HCT116 (cell line): ENCODE results near the gene CYP4A22. TPM values are rescaled to one million over a fixed set of nuclear protein-coding genes. Genes with fewer than 3 reads are reported as not detected.

ENCODE experiments used
- ATAC-seq: fragments of 200-7000 bp; cut with Tn5 transposase; 2 replicates; pipeline ENCODE4 v1.9.1; 2020; ENCODE audit warnings: mild to moderate bottlenecking, moderate library complexity
- BruUV-seq: library from RNA; stranded (reverse); fragments of 400-500 nt; replicated peaks from 2 replicates; lab custom pipeline; 2021; lab: Mats Ljungman, UMichigan
- CTCF ChIA-PET: fragments of 300-600 bp; sonication (Branson Sonifier 250); formaldehyde crosslinking; loops from one replicate; lab custom pipeline; 2021; ENCODE audit warnings: antibody characterized with exemption; lab: Charles Lee
- POLR2A ChIA-PET: fragments of 300-600, 350-600 bp; sonication (Branson Sonifier 250); formaldehyde crosslinking; loops from one replicate; lab custom pipeline; 2021; ENCODE audit warnings: antibody characterized with exemption; lab: Charles Lee
- RAD21 ChIA-PET, 2 experiments: fragments of 300-600 bp; sonication (Branson Sonifier 250); formaldehyde crosslinking; loops; one replicate each; lab custom pipeline; 2023; ENCODE audit warnings: low total read pairs in 2 of 2; ENCODE audit not compliant: uncharacterized antibody in 2 of 2, unreplicated experiment in 2 of 2, low non-redundant PET in 1 of 2; lab: Charles Lee
- DNase-seq: peaks from one replicate; pipeline ENCODE4 v3.0.0-alpha.2; 2010; ENCODE audit warnings: low read depth, low spot score
- H2AFZ ChIP-seq: fragments of 200-600 bp; shearing (Covaris generic), sonication (generic); 2 replicates; pipeline ENCODE4 v1.6.1; 2017; ENCODE audit warnings: low read depth, mixed run types, mixed read lengths, antibody characterized with exemption, low read length; ENCODE audit not compliant: poor library complexity, severe bottlenecking
- H3K27ac ChIP-seq: 2 replicates; pipeline ENCODE4 v1.5.1; 2012; ENCODE audit warnings: low read depth, low read length
- H3K27me3 ChIP-seq: fragments of 200-600 bp; sonication (generic); 2 replicates; pipeline ENCODE4 v1.6.1; 2016; ENCODE audit warnings: mixed run types, low read length, mixed read lengths; ENCODE audit not compliant: insufficient read depth
- H3K36me3 ChIP-seq, 2 experiments: fragments of 200-500 bp in 1 of 2; fragments of 200-600 bp in 1 of 2; sonication (Bioruptor generic) in 1 of 2; sonication (generic) in 1 of 2; 2 replicates each; pipeline versions ENCODE4 v1.5.1 to v1.6.1; 2014 to 2016; ENCODE audit warnings: low read length in 2 of 2, inconsistent platforms in 1 of 2, mixed read lengths in 1 of 2, mixed run types in 1 of 2; ENCODE audit not compliant: insufficient read depth in 2 of 2, control insufficient read depth in 1 of 2
- H3K4me1 ChIP-seq, 2 experiments: fragments of 200-600 bp in 1 of 2; sonication (generic) in 1 of 2; 2 replicates each; pipeline versions ENCODE4 v1.5.1 to v1.6.1; 2012 to 2017; ENCODE audit warnings: low read length in 2 of 2, inconsistent platforms in 1 of 2, mild to moderate bottlenecking in 1 of 2, mixed read lengths in 1 of 2, mixed run types in 1 of 2, moderate library complexity in 1 of 2; ENCODE audit not compliant: insufficient read depth in 2 of 2, control insufficient read depth in 1 of 2
- H3K4me2 ChIP-seq: fragments of 200-600 bp; sonication (generic); 2 replicates; pipeline ENCODE4 v1.6.1; 2017; ENCODE audit warnings: mixed run types, low read length, mixed read lengths
- H3K4me3 ChIP-seq, 2 experiments: fragments of 200-600 bp in 1 of 2; sonication (generic) in 1 of 2; replicated peaks in 1 of 2; 2 replicates each; pipeline ENCODE4 v1.5.1; 2011 to 2016; ENCODE audit warnings: low read length in 2 of 2, control low read depth in 1 of 2, low read depth in 1 of 2, mild to moderate bottlenecking in 1 of 2, mixed read lengths in 1 of 2, mixed run types in 1 of 2
- H3K79me2 ChIP-seq: fragments of 200-600 bp; sonication (generic); 2 replicates; pipeline ENCODE4 v1.6.1; 2017; ENCODE audit warnings: mild to moderate bottlenecking, mixed run types, low read length, moderate library complexity, mixed read lengths; ENCODE audit not compliant: insufficient read depth
- H3K9ac ChIP-seq: fragments of 200-600 bp; sonication (generic); 2 replicates; pipeline ENCODE4 v1.6.1; 2016; ENCODE audit warnings: low read length, mixed read lengths
- H3K9me2 ChIP-seq: fragments of 200-600 bp; sonication (generic), shearing (Covaris generic); 2 replicates; pipeline ENCODE4 v1.6.1; 2017; ENCODE audit warnings: mixed run types, mild to moderate bottlenecking, moderate library complexity; ENCODE audit not compliant: insufficient read depth
- H3K9me3 ChIP-seq, 2 experiments: fragments of 200-500 bp in 1 of 2; fragments of 200-600 bp in 1 of 2; sonication (Bioruptor generic) in 1 of 2; sonication (generic) in 1 of 2; 2 replicates each; pipeline ENCODE4 v1.6.1; 2014 to 2017; ENCODE audit warnings: low read length in 2 of 2, mixed read lengths in 2 of 2, inconsistent platforms in 1 of 2, low read depth in 1 of 2, mild to moderate bottlenecking in 1 of 2, mixed run types in 1 of 2, moderate library complexity in 1 of 2; ENCODE audit not compliant: control insufficient read depth in 1 of 2, insufficient read depth in 1 of 2
- H4K20me1 ChIP-seq: fragments of 200-600 bp; sonication (generic), shearing (Covaris generic); 2 replicates; pipeline ENCODE4 v1.6.1; 2017; ENCODE audit warnings: mixed run types, mild to moderate bottlenecking, moderate library complexity; ENCODE audit not compliant: insufficient read depth
- ATF3 ChIP-seq: IDR thresholded peaks from 2 replicates; pipeline ENCODE4 v1.6.1; 2012
- CBX3 ChIP-seq: IDR thresholded peaks from 2 replicates; pipeline ENCODE4 v1.6.1; 2012; ENCODE audit warnings: low read depth
- CEBPB ChIP-seq: IDR thresholded peaks from 2 replicates; pipeline ENCODE4 v1.6.1; 2012; ENCODE audit warnings: low read depth
- CTCF ChIP-seq, 3 experiments: fragments of 200-600 bp in 1 of 3; sonication (generic) in 1 of 3; IDR thresholded peaks in 2 of 3; conservative IDR thresholded peaks in 1 of 3; 2 replicates each; pipeline ENCODE4 v1.5.1; 2012 to 2017; ENCODE audit warnings: low read depth in 2 of 3, low read length in 2 of 3, antibody characterized with exemption in 1 of 3, borderline replicate concordance in 1 of 3, control low read depth in 1 of 3, mild to moderate bottlenecking in 1 of 3, mixed read lengths in 1 of 3, mixed run types in 1 of 3, moderate library complexity in 1 of 3; ENCODE audit not compliant: insufficient read depth in 1 of 3
- EGR1 ChIP-seq: IDR thresholded peaks from 2 replicates; pipeline ENCODE4 v1.6.1; 2012; ENCODE audit warnings: low read depth
- ELF1 ChIP-seq: IDR thresholded peaks from 2 replicates; pipeline ENCODE4 v1.6.1; 2012; ENCODE audit warnings: low read depth, borderline replicate concordance
- EZH2 ChIP-seq: fragments of 200-600 bp; sonication (generic); IDR thresholded peaks from 2 replicates; pipeline ENCODE4 v1.6.1; 2017; ENCODE audit warnings: antibody characterized with exemption, mixed run types
- EZH2phosphoT487 ChIP-seq: fragments of 200-600 bp; IDR thresholded peaks from 2 replicates; pipeline ENCODE4 v1.6.1; 2018; ENCODE audit warnings: antibody characterized with exemption, borderline replicate concordance
- FOSL1 ChIP-seq: IDR thresholded peaks from 2 replicates; pipeline ENCODE4 v1.6.1; 2012; ENCODE audit warnings: low read depth
- JUND ChIP-seq: IDR thresholded peaks from 2 replicates; pipeline ENCODE4 v1.6.1; 2012
- POLR2A ChIP-seq: IDR thresholded peaks from 2 replicates; pipeline ENCODE4 v1.7.0; 2011; ENCODE audit warnings: borderline replicate concordance; ENCODE audit not compliant: insufficient read depth, insufficient read length; ENCODE audit errors: extremely low read depth
- REST ChIP-seq: IDR thresholded peaks from 2 replicates; pipeline ENCODE4 v1.6.1; 2012; ENCODE audit warnings: low read depth
- SIN3A ChIP-seq: IDR thresholded peaks from 2 replicates; pipeline ENCODE4 v1.6.1; 2012; ENCODE audit warnings: low read depth
- SP1 ChIP-seq: IDR thresholded peaks from 2 replicates; pipeline ENCODE4 v1.6.1; 2012; ENCODE audit warnings: low read depth
- SRF ChIP-seq: IDR thresholded peaks from 2 replicates; pipeline ENCODE4 v1.6.1; 2012; ENCODE audit warnings: low read depth
- YY1 ChIP-seq: IDR thresholded peaks from 2 replicates; pipeline ENCODE4 v1.6.1; 2011; ENCODE audit warnings: low read length, low read depth, moderate library complexity, mild to moderate bottlenecking; ENCODE audit not compliant: insufficient replicate concordance; ENCODE audit errors: extremely low read depth
- ZBTB33 ChIP-seq: IDR thresholded peaks from 2 replicates; pipeline ENCODE4 v1.6.1; 2011; ENCODE audit warnings: mild to moderate bottlenecking, low read length, moderate library complexity; ENCODE audit not compliant: insufficient replicate concordance; ENCODE audit errors: extremely low read depth
- ZFX ChIP-seq: fragments of 450-650 bp; IDR thresholded peaks from 2 replicates; pipeline ENCODE4 v1.6.1; 2017
- ZNF274 ChIP-seq: fragments of 200-500 bp; sonication (Bioruptor generic); IDR thresholded peaks from 2 replicates; pipeline ENCODE4 v1.6.1; 2014; ENCODE audit warnings: mild to moderate bottlenecking, low read depth, low read length, inconsistent platforms
- intact Hi-C: fragments of 100-400 bp; cut with micrococcal nuclease; formaldehyde crosslinking; loops from 2 replicates; pipeline ENCODE4 v1.10.0; 2022
- total RNA-seq: library from RNA; stranded (reverse); gene quantifications from one replicate; pipeline ENCODE4 v1.2.1, GENCODE V29; 2021; ENCODE audit not compliant: unreplicated experiment

The CYP4A22 gene
- total RNA-seq, 1 experiment from 2014 or later, result not detected

- Histone ChIP-seq H2AFZ (no peak overlapping the region), H3K36me3 (no peaks in the 10 kb centered on the region), H4K20me1 (no peaks in the 10 kb centered on the region), H3K4me3 (no peak overlapping the region), H3K79me2 (no peaks in the 10 kb centered on the region), H3K9me2 (no peaks in the 10 kb centered on the region), H3K27ac (no peak overlapping the region), H3K4me1 (peaks cover 4 to 17% of the 10 kb centered on the region in 2 experiments), H3K9me3 (no peaks in the 10 kb centered on the region), H3K9ac (no peak overlapping the region), H3K4me2 (no peak overlapping the region), H3K27me3 (no peaks in the 10 kb centered on the region)
- BruUV-seq, result no TSS peak
- TF ChIP-seq ZNF274, result no peak
- TF ChIP-seq EGR1, result no peak
- TF ChIP-seq ZFX, result no peak
- no peak for TF ChIP-seq REST
- TF ChIP-seq YY1, result no peak
- TF ChIP-seq ELF1, result no peak
- no peak for TF ChIP-seq ZBTB33
- no peak for TF ChIP-seq EZH2phosphoT487
- no peak for TF ChIP-seq FOSL1
- no peak for TF ChIP-seq CTCF (IDR thresholded peaks at IDR 0.05 in 2 of 3, conservative IDR thresholded peaks at IDR 0.05 in 1 of 3; ENCODE audit: borderline replicate concordance in 1 of 3, insufficient read depth in 1 of 3, low read depth in 2 of 3, low read length in 2 of 3)
- no peak for TF ChIP-seq JUND
- no peak for TF ChIP-seq EZH2
- TF ChIP-seq SRF, result no peak
- no peak for TF ChIP-seq POLR2A
- no peak for TF ChIP-seq CBX3
- no peak for TF ChIP-seq CEBPB
- no peak for TF ChIP-seq SIN3A
- TF ChIP-seq SP1, result no peak
- TF ChIP-seq ATF3, result no peak
- ATAC-seq, result no peak
- no peak for DNase-seq
- intact Hi-C loops, result no loop called here
- POLR2A ChIA-PET, result interaction anchor here (0.9 kb wide), 1 partner anchor 130 kb away, joined by 3 read pairs; the partner anchor contains the start of gene STIL
- RAD21 ChIA-PET, result interaction anchor here in 1 of 2 experiments (0.7 kb wide), 1 partner anchor 21 kb away, joined by 10 read pairs; no protein-coding TSS in a partner anchor
- CTCF ChIA-PET, result interaction anchor here (1.6 kb wide), 1 partner anchor 8 kb away, joined by 12 read pairs; no protein-coding TSS in a partner anchor
Measured at GRCh38 chr1:47184090-47184821, 47.0 kb downstream of the CYP4A22 start.
